Kidney (tissue), 14 donors: Measurements from ENCODE around the gene PTPN18. TPM values are rescaled to one million over a fixed set of nuclear protein-coding genes. Genes with fewer than 3 reads are reported as not detected.

ENCODE experiments used
- DNase-seq, 5 donors: peaks; one replicate each; pipeline ENCODE4 v3.0.0-alpha.2; 2013 to 2020
- FAIRE-seq: peaks from 2 replicates; lab custom pipeline; 2012; peaks lifted over from hg19 to GRCh38; lab: Jason Lieb, UNC
- H3K27ac ChIP-seq, 2 donors: one replicate each; pipeline ENCODE4 v1.7.0; 2013; ENCODE audit warnings: low read depth in 2 of 2, low read length in 2 of 2, inconsistent platforms in 1 of 2
- H3K27me3 ChIP-seq: one replicate; pipeline ENCODE4 v1.7.1; 2013; ENCODE audit warnings: low read length, inconsistent platforms; ENCODE audit not compliant: control insufficient read depth, insufficient read depth
- H3K36me3 ChIP-seq, 3 donors: one replicate each; pipeline versions ENCODE4 v1.7.0 to v1.7.1; 2013; ENCODE audit warnings: low read length in 3 of 3, control low read depth in 1 of 3, inconsistent platforms in 1 of 3; ENCODE audit not compliant: insufficient read depth in 3 of 3, control insufficient read depth in 2 of 3
- H3K4me1 ChIP-seq, 3 donors: one replicate each; pipeline versions ENCODE4 v1.7.0 to v1.7.1; 2013; ENCODE audit warnings: low read length in 3 of 3, inconsistent platforms in 1 of 3, low read depth in 1 of 3; ENCODE audit not compliant: control insufficient read depth in 2 of 3, insufficient read depth in 2 of 3
- H3K4me3 ChIP-seq, 3 donors: one replicate each; pipeline versions ENCODE4 v1.7.0 to v1.8.1; 2013; ENCODE audit warnings: low read length in 3 of 3, control low read depth in 1 of 3, inconsistent platforms in 1 of 3
- H3K9ac ChIP-seq, 3 donors: one replicate each; pipeline versions ENCODE4 v1.7.0 to v1.7.1; 2013; ENCODE audit warnings: low read length in 3 of 3, control low read depth in 1 of 3, inconsistent platforms in 1 of 3
- H3K9me3 ChIP-seq, 3 donors: one replicate each; pipeline versions ENCODE4 v1.7.0 to v1.7.1; 2013; ENCODE audit warnings: low read length in 3 of 3, control low read depth in 1 of 3, inconsistent platforms in 1 of 3; ENCODE audit not compliant: control insufficient read depth in 2 of 3, insufficient read depth in 1 of 3
- intact Hi-C: fragments of 100-400 bp; cut with DNase I; formaldehyde crosslinking; loops from one replicate; pipeline ENCODE4 v1.11.1; 2022
- polyA plus RNA-seq: library from polyadenylated mRNA; stranded (reverse); fragments of 350-450 nt; fragmentation: Illumina TruSeq; extraction: RNeasy Lipid Tissue Mini Kit (QIAGEN cat#74804); gene quantifications from one replicate; pipeline ENCODE4 v1.2.3, GENCODE V29; 2014; ENCODE audit warnings: low read depth, low replicate concordance; ENCODE audit not compliant: insufficient read depth
- total RNA-seq: library from RNA; stranded (reverse); fragmentation: NEBNext Ultra II Directional; extraction: Animal tissue kit (Norgen Biotek cat#: 25700); gene quantifications from one replicate; pipeline ENCODE4 v1.2.1, GENCODE V29; 2021
- TF ChIP-seq, protein P1 (sequence below): IDR thresholded peaks from 3 replicates; pipeline ENCODE4 v1.5.1; 2012; ENCODE audit warnings: mild to moderate bottlenecking, moderate library complexity, borderline replicate concordance; ENCODE audit not compliant: insufficient read depth; ENCODE audit errors: extremely low read depth
- donor health status: control.
- donor health status: control.
- donor health status: control.
- donor health status: control.
- donor health status: control.
- donor health status: DM: yes; HTN: yes; CAD: no.
- donor health status: Normal renal cell carcinoma (clear cell type).

The PTPN18 gene
- total and polyA plus RNA-seq, 2 donors from 2014 or later: 34.8 to 89.2 TPM

DNA sequence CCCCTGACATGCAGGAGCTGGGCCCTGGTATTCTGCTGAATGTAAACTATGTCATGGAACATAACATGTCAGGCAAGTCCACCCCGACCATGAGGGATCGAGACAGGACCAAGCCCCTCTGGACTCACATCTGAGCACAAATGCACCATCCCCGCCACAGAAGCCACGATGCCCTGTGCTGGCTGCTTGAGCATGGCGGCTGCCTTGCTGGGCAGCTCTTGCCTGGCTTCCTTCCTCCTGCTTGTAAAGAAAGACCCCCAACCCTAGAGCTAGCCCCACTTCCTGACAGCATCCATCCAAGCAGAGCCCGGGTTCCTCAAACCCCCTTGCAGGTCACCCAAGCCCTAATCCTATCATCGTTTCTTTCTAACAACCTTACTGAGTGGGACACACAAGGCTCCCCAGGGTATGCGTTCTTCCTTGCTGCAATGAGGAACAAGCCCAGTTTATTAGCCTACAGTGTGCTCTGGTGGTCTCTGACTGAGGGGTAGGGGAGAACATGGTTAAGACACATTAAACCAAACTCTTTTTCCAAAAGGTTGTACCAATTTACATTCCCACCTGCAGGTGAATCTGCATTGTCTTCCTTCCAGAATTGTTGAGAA lies 26.6 kb downstream of the PTPN18 start:
- DNase-seq: peak in 1 of 5 donors; percentile 38
- FAIRE-seq: no peak
- Histone ChIP-seq H3K27me3 (no peaks in the 10 kb centered on the region), H3K36me3 (no peaks in the 10 kb centered on the region), H3K9me3 (no peaks in the 10 kb centered on the region), H3K4me3 (no peak overlapping the region), H3K9ac (no peak overlapping the region), H3K4me1 (peaks cover 0 to 2% (median 0%) of the 10 kb centered on the region in 3 donors), H3K27ac (no peak overlapping the region)
- TF ChIP-seq, protein P1, sequence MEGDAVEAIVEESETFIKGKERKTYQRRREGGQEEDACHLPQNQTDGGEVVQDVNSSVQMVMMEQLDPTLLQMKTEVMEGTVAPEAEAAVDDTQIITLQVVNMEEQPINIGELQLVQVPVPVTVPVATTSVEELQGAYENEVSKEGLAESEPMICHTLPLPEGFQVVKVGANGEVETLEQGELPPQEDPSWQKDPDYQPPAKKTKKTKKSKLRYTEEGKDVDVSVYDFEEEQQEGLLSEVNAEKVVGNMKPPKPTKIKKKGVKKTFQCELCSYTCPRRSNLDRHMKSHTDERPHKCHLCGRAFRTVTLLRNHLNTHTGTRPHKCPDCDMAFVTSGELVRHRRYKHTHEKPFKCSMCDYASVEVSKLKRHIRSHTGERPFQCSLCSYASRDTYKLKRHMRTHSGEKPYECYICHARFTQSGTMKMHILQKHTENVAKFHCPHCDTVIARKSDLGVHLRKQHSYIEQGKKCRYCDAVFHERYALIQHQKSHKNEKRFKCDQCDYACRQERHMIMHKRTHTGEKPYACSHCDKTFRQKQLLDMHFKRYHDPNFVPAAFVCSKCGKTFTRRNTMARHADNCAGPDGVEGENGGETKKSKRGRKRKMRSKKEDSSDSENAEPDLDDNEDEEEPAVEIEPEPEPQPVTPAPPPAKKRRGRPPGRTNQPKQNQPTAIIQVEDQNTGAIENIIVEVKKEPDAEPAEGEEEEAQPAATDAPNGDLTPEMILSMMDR: no peak
- intact Hi-C loops: no loop called here

DNA sequence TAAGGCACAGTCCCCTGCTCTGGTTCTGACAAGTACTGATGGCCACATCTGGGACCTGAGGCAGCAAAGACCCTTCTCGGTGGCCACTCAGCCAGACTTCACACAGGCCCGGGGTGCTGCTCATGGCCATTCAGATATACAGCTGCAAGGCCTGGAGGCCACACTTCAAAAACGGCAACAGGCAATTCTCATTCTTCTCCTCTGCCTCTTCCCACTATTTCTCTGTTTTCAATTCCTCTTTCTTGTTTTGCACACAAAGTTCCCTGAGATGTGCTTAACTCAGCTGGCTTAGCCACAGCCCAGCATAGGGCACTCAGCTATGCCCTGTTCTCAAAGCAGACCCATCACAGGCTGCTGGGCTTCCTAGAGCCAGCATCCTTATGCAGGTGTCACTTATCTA lies 29.9 kb downstream of the PTPN18 start:
- Histone ChIP-seq H3K9ac (no peak overlapping the region), H3K9me3 (no peaks in the 10 kb centered on the region), H3K27me3 (no peaks in the 10 kb centered on the region), H3K27ac (no peak overlapping the region), H3K4me3 (no peak overlapping the region), H3K36me3 (no peaks in the 10 kb centered on the region), H3K4me1 (peaks cover 0 to 8% (median 3%) of the 10 kb centered on the region in 3 donors)
- DNase-seq (peak in 1 of 5 donors; percentile 30), FAIRE-seq (no peak)
- TF ChIP-seq, protein P1: no peak
- intact Hi-C loops: no loop called here

DNA sequence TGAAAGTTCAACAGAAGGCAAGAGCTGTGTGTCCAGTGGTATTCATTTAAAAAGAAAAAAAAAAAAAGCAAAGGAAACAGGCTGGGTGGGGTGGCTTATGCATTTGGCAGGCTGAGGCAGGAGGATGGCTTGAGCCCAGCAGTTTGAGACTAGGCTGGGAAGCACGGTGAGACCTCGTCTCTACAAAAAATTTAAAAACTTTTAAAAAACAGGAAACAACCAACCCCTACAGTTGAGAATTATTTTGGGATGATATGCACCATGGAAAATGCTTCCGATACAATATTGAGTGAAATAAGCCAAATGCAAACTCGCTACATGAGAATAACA lies 31.2 kb downstream of the PTPN18 start:
- Histone ChIP-seq H3K36me3 (no peaks in the 10 kb centered on the region), H3K27me3 (no peaks in the 10 kb centered on the region), H3K4me1 (peaks cover 0 to 11% (median 5%) of the 10 kb centered on the region in 3 donors), H3K4me3 (no peak overlapping the region), H3K9me3 (no peaks in the 10 kb centered on the region), H3K27ac (no peak overlapping the region), H3K9ac (no peak overlapping the region)
- no peak for DNase-seq
- FAIRE-seq: no peak
- TF ChIP-seq, protein P1: no peak
- intact Hi-C loops: no loop called here

DNA sequence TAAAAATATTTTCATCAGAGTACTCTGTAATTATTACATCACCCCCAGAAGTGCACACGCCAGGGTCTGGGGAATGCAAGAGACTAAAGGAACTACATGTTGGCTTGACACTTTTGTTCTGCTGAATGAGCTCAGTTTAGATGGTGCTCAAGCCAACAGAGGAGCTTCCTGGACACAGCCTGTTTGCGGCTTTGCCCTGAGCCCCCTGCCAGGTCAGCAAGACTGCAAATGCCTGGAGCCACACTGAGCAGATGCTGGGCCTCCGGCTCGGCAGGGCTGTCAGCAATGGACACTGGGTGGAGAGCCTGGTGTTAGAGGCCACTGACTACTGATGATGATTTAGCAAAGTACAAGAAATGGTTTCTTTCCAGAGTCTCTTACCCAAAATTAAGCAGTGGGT lies 31.9 kb downstream of the PTPN18 start:
- H3K9me3 ChIP-seq: no peaks in the 10 kb centered on the region
- H3K27me3 ChIP-seq: no peaks in the 10 kb centered on the region
- H3K4me3 ChIP-seq: no peak overlapping the region
- FAIRE-seq (no peak), DNase-seq (peak in 1 of 5 donors; percentile 43)
- H3K27ac ChIP-seq: no peak overlapping the region
- H3K9ac ChIP-seq: no peak overlapping the region
- TF ChIP-seq, protein P1: no peak
- no peaks in the 10 kb centered on the region for H3K36me3 ChIP-seq
- intact Hi-C loops: no loop called here
- H3K4me1 ChIP-seq: peaks cover 0 to 11% (median 5%) of the 10 kb centered on the region in 3 donors
